Fibroblast of villous mesenchyme (primary cell): ENCODE data around the gene MRFAP1. TPM values are rescaled to one million over a fixed set of nuclear protein-coding genes. Genes with fewer than 3 reads are reported as not detected.

Source experiments
- DNase-seq: peaks from one replicate; pipeline ENCODE4 v3.0.0-alpha.2; 2010; ENCODE audit warnings: low read depth
- H3K4me3 ChIP-seq: 2 replicates; pipeline ENCODE4 v1.5.1; 2011; ENCODE audit warnings: low read depth, mild to moderate bottlenecking, low read length
- CTCF ChIP-seq: IDR thresholded peaks from 2 replicates; pipeline ENCODE4 v1.5.1; 2012; ENCODE audit warnings: low read depth, mild to moderate bottlenecking, low read length; ENCODE audit not compliant: insufficient read depth
- total RNA-seq: library from RNA; depleted of rRNA; stranded (reverse); fragments of >200 nt; gene quantifications from 2 replicates; pipeline ENCODE4 v1.2.3, GENCODE V29; 2012

Gene MRFAP1
- 105 and 127 TPM in 2 replicates for total RNA-seq

- no peak for TF ChIP-seq CTCF
- DNase-seq, result peak; percentile 96
- peak within 1 kb of the TSS; percentile 77 for H3K4me3 ChIP-seq
Observed at GRCh38 chr4:6640292-6641163, at the start of gene MRFAP1. Gene MRFAP1, plus strand, starts transcription at chr4:6640685. Its CDS starts 178 bp downstream, at chr4:6640863.

DNA sequence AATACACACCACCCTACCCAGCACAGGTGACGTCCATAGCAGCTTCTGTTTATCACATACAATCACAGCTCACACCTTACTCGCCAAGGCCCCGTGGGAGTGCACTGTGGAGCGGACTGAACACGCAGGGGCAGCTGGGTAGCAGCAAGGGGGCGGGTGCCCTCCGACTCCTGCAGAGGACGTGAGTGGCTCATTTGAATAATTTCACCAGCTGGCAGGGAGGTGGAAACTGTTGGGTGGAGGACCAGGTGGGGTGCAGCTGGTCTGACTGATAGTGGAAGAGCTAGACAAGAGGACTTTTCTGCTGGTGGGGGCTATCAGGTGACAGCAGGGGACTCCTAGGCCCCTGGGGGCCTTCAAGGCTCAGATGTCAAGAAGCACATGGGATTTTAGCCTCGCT lies 49.2 kb upstream of the MRFAP1 start:
- DNase-seq, result no peak
- TF ChIP-seq CTCF, result no peak
- H3K4me3 ChIP-seq, result no peak overlapping the region

DNA sequence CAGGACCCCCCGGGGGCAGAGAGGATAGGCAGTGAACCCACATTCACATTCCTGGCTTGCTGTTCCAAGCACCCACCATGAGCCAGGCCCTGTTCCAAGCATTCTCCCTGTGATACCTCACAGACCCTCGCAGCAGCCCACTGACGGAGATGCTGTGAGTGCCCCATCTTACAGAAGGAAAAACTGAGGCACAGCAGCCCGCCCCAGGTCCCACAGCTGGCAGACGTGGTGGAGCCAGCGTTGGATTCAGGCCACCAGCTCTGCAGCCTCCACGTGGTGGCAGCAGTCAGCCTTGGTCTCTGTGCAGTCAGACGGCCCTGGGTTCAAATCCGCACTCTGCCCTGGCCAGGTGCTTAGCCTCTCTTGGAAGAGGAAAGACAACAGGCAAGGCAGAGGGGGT lies 48.7 kb upstream of the MRFAP1 start:
- no peak overlapping the region for H3K4me3 ChIP-seq
- DNase-seq, result no peak
- no peak for TF ChIP-seq CTCF

GRCh38 chr4:6592804-6593563 lies 47.5 kb upstream of the MRFAP1 start:
- TF ChIP-seq CTCF, result no peak
- no peak overlapping the region for H3K4me3 ChIP-seq
- no peak for DNase-seq

GRCh38 chr4:6594341-6594740 lies 46.1 kb upstream of the MRFAP1 start:
- no peak for TF ChIP-seq CTCF
- no peak for DNase-seq
- H3K4me3 ChIP-seq, result no peak overlapping the region

- H3K4me3 ChIP-seq, result no peak overlapping the region
- no peak for DNase-seq
- no peak for TF ChIP-seq CTCF
Observed at GRCh38 chr4:6594826-6595355, 45.6 kb upstream of the MRFAP1 start.
